Measurements from ENCODE around the gene MAMDC4.

MAMDC4 gene

DNA sequence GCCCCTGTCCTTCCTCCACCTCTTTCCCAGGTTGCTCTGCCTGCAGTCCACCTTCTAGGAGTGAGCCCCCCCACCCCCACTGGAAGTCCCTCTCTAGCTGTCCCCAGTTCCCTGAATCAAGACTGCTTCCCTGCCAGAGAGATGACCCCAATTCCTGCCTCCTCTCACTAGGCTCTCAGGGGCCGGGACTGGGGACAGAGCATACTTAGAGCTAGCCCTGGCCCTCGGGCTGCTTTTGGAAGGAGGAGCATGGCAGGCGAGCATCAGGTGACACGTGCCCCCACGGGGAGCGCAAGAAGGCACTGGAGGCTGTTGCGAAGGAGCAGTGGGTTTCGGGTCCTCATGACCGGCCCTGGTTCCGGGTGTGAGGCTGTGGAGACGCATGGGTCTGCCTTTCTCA is 43.9 kb downstream of the MAMDC4 start:
- H2AFZ ChIP-seq: no peak overlapping the region
- no peaks in the 10 kb centered on the region for H3K36me3 ChIP-seq (ENCODE audit: control insufficient read depth, insufficient read depth, low read length)
- no peak overlapping the region for H3K4me3 ChIP-seq (ENCODE audit: low read depth, low read length)
- H3K4me2 ChIP-seq (ENCODE audit: low read length): no peak overlapping the region
- peaks cover 11% of the 10 kb centered on the region for H3K79me2 ChIP-seq
- H3K27ac ChIP-seq: no peak overlapping the region
- H3K4me1 ChIP-seq: no peaks in the 10 kb centered on the region
- H3K9ac ChIP-seq: no peak overlapping the region
- TF ChIP-seq CTCF (IDR thresholded peaks at IDR 0.05): no peak
- H3K9me3 ChIP-seq (ENCODE audit: control insufficient read depth, low read length): no peaks in the 10 kb centered on the region
- H3K27me3 ChIP-seq (ENCODE audit: control insufficient read depth, insufficient read depth, low read length): no peaks in the 10 kb centered on the region

DNA sequence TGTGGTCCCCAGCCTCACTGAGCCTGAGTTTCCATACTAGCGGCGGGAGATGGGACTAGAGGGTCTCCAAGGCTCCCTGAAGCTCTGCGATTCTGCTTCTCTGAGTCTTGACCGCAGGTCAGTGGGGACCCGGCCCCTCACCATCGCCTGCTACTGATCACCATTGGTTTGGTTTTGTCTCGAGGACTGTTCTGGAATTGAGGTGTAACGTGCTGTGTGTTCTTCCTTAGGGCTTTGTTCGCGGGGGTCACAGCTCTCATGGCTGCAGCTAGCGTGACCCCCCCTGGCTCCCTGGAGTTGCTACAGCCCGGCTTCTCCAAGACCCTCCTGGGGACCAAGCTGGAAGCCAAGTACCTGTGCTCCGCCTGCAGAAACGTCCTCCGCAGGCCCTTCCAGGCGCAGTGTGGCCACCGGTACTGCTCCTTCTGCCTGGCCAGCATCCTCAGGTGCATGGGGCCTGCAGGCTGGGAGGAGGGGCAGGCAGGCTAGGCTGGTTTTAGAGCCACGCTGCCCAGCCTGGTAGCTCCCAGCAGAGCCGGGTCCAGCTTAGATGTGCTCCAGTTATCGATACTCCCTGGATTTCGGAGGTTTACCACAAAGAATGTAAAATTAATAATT is 46.4 kb downstream of the MAMDC4 start:
- Histone ChIP-seq H3K36me3 (ENCODE audit: control insufficient read depth, insufficient read depth, low read length) (no peaks in the 10 kb centered on the region), H2AFZ (no peak overlapping the region), H3K9me3 (ENCODE audit: control insufficient read depth, low read length) (no peaks in the 10 kb centered on the region), H3K27me3 (ENCODE audit: control insufficient read depth, insufficient read depth, low read length) (no peaks in the 10 kb centered on the region), H3K4me3 (ENCODE audit: low read depth, low read length) (no peak overlapping the region), H3K4me2 (ENCODE audit: low read length) (no peak overlapping the region), H3K79me2 (peaks cover 8% of the 10 kb centered on the region), H3K4me1 (peaks cover 6% of the 10 kb centered on the region), H3K27ac (no peak overlapping the region), H3K9ac (no peak overlapping the region)
- TF ChIP-seq CTCF (IDR thresholded peaks at IDR 0.05): no peak

- no peak overlapping the region for H2AFZ ChIP-seq
- no peaks in the 10 kb centered on the region for H3K36me3 ChIP-seq (ENCODE audit: control insufficient read depth, insufficient read depth, low read length)
- H3K79me2 ChIP-seq: peaks cover 5% of the 10 kb centered on the region
- H3K4me3 ChIP-seq (ENCODE audit: low read depth, low read length): no peak overlapping the region
- no peak overlapping the region for H3K4me2 ChIP-seq (ENCODE audit: low read length)
- H3K27ac ChIP-seq: no peak overlapping the region
- TF ChIP-seq CTCF (IDR thresholded peaks at IDR 0.05): no peak
- H3K9me3 ChIP-seq (ENCODE audit: control insufficient read depth, low read length): no peaks in the 10 kb centered on the region
- no peaks in the 10 kb centered on the region for H3K27me3 ChIP-seq (ENCODE audit: control insufficient read depth, insufficient read depth, low read length)
- H3K9ac ChIP-seq: no peak overlapping the region
- peaks cover 6% of the 10 kb centered on the region for H3K4me1 ChIP-seq
These were observed 47.0 kb downstream of the MAMDC4 start for GRCh38 chr9:136899196-136899595.

DNA sequence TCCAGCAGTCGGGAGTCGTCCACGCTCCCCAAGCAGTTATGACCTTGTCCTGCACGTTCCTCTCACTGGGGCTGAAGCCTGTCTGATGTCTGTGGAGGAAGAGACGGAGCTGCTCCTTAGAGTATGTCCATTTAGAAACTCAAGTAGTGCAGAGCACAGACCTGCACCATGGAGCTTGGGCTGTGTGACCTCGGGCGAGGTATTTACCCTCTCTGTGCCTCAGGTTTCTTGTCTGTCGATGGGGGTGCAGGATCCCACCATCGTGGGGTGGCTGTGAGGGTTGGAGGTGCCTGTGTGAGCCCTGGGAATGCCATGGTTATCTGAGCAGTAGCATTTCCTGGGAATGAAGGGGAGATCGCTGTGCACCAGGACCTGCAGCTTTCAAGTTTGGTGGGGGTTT is 48.4 kb downstream of the MAMDC4 start:
- Histone ChIP-seq H3K4me3 (ENCODE audit: low read depth, low read length) (no peak overlapping the region), H2AFZ (no peak overlapping the region), H3K27me3 (ENCODE audit: control insufficient read depth, insufficient read depth, low read length) (no peaks in the 10 kb centered on the region), H3K79me2 (no peaks in the 10 kb centered on the region), H3K4me2 (ENCODE audit: low read length) (no peak overlapping the region), H3K9me3 (ENCODE audit: control insufficient read depth, low read length) (no peaks in the 10 kb centered on the region), H3K9ac (no peak overlapping the region), H3K36me3 (ENCODE audit: control insufficient read depth, insufficient read depth, low read length) (no peaks in the 10 kb centered on the region), H3K4me1 (peaks cover 6% of the 10 kb centered on the region), H3K27ac (no peak overlapping the region)
- no peak for TF ChIP-seq CTCF (IDR thresholded peaks at IDR 0.05)

DNA sequence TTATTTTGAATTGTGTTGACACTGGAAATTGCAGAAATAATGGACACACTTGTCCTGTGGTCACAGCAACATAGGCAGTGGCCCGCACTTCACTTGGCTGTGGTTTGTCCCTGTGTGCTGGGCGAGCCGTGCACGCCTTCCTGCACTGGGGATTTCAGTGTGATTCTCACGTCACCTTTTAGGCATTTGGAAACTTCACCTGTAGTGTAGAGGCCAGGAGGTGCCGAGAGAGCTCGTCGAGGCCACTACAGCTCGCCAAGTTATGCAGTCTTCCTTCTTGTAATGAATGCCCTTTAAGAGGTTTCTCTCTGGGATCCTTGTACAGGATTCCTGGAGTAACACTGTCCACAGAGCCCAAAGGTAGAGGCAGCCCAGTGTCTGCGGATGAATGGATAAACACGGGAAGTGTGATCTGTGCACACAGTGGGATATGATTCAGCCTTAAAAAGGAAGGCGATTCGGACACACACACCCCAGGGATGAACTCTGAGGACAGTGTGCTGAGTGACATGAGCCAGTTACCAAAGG is 48.9 kb downstream of the MAMDC4 start:
- TF ChIP-seq CTCF (IDR thresholded peaks at IDR 0.05): no peak
- no peak overlapping the region for H3K9ac ChIP-seq
- H3K27me3 ChIP-seq (ENCODE audit: control insufficient read depth, insufficient read depth, low read length): no peaks in the 10 kb centered on the region
- no peak overlapping the region for H3K4me3 ChIP-seq (ENCODE audit: low read depth, low read length)
- H3K27ac ChIP-seq: no peak overlapping the region
- H3K9me3 ChIP-seq (ENCODE audit: control insufficient read depth, low read length): no peaks in the 10 kb centered on the region
- no peak overlapping the region for H3K4me2 ChIP-seq (ENCODE audit: low read length)
- no peaks in the 10 kb centered on the region for H3K36me3 ChIP-seq (ENCODE audit: control insufficient read depth, insufficient read depth, low read length)
- H2AFZ ChIP-seq: no peak overlapping the region
- peaks cover 6% of the 10 kb centered on the region for H3K4me1 ChIP-seq
- H3K79me2 ChIP-seq: no peaks in the 10 kb centered on the region

Data from parathyroid adenoma (tissue), 2 donors.